DMS79 treated with DMSO at 0.1 percent for 48 hours (cell line): ENCODE measurements around the gene ESAM.

Experiments used
- DNase-seq: peaks from one replicate; lab custom pipeline; 2025; lab: John Stamatoyannopoulos, UW

Gene ESAM

DNA sequence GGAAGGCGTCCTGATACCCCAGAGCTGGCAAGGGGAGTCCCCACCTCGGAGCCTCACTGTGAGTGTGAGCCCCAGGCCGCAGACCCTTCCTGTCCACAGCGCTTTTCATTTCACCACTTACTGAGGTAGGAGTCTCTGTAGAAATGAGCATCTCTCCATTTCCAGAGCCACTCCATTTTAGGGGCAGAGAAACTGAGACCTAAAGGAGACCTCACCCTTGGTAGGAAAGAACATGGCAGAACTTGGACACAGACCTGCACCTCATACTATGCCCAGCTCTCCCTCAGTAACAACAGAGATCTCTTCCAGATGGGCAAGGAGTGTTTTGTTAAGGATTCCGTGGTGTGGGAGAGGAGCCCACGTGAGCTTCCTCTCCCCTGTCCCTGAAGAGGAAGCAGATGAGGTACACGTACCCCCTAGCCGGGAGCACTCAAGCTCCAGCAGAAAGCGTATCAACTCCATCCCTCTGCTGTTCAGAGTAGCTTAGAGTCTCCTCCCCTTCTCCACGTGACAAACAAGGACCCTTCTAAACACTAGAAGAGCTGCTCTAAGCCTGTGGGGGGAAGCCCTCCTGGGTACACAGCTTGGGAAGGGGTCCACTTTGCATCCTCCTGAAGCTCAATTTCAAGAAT is 9.5 kb downstream of the ESAM start:
- peak; percentile 7 for DNase-seq

DNA sequence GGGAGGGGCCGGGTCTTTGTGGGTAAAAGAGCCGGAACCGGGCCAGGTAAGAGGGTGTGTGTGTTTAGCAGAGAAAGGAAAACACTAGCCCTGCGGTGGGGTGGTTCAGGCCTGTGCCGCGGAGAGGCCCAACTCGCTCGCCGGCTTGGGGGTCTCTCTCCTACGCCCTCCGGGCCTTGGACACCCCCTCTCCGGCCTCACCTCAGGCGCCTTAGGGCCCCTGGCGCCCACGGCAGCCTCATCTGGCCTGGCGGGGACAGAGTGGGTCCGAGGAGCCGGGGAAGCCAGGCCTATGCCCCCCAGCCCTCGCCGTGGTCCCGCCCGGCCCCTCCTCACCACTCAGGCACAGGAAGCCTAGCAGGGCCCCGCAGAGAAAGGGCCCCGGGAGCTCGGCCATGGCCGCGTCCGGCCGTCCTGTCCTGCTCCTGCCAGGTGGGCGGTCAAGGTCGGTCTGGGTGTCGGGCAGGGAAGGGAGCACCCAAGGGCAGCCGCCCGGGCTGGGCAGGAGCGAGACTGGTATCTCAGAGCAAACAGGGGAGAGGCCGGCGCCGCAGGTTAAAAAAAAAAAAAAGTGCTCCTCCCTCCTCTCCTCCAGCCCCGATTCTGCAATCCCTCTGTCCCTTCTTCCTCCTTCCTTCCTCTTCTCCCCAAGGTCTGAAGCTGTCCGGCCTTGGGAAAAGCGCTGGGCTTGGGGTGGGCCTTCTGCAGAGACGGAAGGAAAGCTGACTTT is 10.2 kb downstream of the ESAM start, which contains the start of gene VSIG2:
Gene VSIG2 (minus strand): TSS at position 515 of the 730 bp plus-strand sequence. CDS start 118 bp downstream, at position 397.
- DNase-seq: no peak

- DNase-seq: no peak
These were observed 10.7 kb downstream of the ESAM start for GRCh38 chr11:124751391-124751740.

DNA sequence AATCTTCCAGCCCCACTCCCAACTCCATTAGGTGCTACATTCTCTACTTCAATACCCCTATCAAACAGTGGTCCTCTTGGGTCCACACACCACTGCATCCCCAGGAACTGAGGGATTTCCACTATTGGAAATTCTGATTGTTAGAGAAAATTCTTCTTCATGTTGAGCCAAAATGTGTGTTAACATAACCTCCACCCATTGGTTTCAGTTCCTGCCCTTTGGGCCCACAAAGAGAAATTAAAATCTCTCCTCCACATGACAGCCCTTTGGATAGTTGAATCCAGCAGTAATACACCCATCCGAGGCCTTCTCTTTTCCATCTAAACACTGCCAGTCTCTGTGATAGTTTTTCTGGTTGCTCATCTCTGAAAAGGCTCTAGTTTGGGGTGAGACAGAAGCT is 12.2 kb downstream of the ESAM start:
- no peak for DNase-seq

DNA sequence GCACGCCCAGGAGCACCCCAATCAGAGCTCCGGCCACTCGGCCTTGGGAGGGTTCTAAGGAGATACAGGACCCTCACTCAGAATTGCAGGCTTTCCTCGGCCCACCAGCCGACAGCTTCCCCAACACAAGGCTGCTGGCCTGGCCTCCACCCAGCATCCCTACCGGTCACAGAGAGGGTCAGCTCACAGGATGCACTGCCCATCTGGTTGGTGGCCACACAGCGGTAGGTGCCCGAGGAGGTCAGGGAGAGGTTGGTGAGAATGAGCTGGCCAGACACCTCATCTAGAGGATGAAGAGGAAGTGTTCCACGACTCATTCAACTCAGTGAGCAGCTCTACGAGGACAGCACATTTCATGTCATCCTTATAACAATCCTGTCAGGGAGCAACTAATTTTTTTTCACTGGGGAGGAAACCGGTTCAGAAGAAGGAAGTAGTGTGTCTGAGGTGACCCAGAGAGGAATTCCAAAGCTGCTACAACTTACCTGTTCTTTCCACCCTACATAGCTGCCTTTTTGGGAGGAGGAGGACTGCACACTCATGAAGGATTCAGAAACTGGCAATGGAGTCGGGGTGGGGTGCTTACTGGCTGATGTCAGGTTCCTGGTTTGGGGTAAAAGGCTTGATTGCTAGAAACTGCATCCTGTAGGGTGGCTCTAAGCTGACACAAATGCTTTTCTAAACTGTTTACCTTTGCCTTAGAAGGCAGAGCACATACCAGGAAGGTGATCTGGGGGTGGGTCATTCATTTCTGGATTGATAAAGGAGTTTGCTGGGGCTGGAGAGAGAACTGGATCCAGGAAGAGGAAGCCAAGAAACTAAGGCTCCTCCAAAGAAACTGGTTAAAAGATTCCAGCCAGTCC is 13.4 kb downstream of the ESAM start:
- DNase-seq: no peak

DNA sequence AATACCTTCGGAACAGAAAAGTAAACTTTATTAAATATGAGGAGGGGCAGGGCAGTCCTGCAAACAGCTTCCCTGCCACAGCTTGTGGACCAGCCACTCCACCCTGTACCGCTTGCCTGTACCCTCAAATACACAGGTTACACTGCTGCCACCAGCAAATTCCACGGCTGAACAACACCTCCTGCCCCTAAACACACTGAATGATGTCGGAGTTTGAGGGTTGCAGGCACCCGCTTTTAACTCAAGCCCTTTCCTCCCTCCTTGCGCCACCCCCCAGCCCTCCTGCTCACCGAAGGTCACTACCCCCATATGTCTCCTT is 14.0 kb downstream of the ESAM start:
- DNase-seq: no peak

DNA sequence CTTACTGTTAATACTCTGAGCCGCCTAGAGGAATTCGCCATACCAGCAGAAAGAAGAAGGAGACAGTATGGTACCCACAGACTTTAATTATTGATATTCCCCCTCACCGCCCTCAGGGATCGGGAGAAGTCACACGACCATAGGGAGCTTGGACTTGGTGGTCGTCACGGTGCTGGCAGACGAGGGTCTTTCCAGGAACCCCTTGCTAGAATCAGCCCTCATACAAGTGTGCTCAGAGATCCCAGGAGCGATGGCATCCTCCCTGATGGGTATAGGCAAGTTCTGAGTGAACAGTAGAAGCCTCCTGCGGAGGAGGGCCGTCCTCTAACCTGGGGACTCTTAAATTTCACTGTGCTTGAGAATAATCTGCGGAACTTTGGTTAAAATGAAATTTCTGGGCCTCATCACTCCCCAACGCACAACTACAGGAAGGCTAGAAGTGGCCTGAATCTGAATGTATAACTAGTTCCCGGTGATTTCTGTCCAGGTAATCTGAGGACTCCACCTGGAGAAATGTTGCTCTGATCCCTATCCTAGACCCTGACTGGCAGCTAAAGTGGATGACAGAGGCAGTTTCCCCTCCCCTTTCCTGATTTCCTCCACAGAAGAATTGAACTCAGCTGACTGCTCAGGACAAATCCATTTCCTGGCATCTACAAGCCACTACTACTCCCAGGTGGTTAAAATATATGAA is 14.5 kb downstream of the ESAM start:
- no peak for DNase-seq

- DNase-seq: peak; percentile 63
These were observed 15.4 kb downstream of the ESAM start for GRCh38 chr11:124746621-124747243.

DNA sequence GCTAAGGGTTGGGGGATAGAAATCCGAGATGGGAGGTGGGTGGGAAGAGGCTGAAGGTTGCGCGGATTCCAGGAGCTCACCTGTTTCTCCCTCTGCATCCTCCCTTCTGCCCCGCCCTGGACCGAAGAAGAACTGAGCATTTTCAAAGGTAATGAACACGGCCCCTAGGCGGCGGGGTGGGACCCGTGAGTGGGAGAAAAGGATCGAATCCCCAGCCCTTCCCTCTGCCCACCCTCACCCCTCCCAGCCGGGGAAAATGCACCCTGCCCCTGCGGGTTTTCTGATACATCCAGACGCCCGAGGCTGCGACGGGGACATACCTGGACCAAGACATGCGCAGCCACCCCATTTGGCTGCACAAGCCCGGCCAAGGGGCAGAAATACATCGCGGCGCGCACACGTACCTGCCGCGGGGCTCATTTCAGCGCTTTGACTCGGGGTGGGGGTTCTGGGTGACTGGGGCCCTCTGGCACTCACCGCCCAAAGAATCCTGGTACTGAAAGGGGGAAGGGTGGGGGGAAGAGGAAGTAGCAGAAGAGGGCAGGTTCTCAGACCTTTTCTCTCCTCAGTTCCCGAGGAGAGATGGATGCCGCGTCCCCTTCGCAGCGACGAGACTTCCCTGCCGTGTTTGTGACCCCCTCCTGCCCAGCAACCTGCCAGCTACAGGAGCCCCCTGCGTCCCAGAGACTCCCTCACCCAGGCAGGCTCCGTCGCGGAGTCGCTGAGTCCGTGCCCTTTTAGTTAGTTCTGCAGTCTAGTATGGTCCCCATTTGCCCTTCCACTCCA is 16.1 kb downstream of the ESAM start:
- DNase-seq: no peak

- no peak for DNase-seq
These were observed 16.7 kb downstream of the ESAM start for GRCh38 chr11:124745270-124745834.

- DNase-seq: no peak
These were observed 19.0 kb downstream of the ESAM start for GRCh38 chr11:124743050-124743449.

- no peak for DNase-seq
These were observed 19.5 kb downstream of the ESAM start for GRCh38 chr11:124742555-124742954.

DNA sequence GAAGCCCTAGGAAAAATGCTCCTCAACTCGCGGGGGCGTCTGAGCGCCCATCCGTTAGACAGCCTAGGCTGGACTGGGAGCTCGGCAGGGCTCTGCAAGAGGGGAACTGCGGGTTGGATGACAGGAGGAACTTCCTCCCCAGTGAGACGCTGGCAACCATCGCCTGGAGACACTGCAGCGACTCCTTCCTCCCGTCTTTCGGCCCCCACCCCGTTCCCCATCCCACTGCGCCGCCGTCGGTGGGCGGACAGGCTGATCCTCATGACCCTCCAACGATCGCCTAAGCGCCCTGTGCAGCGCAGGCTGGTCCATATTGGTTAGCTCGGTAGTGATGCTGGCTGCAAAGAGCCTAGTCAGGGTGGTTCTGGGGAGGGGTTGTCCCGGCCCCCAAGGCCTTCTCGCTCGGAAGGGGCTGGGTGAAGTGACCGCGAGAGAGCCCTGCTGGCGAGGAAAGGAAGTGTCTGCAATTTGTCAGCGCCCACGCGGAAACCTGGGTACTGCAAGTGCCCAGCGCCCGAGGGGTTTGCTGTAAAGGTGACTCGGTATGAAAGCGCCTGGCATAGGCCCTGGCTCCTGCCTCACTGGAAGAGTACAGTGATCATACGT is 21.7 kb downstream of the ESAM start:
- peak; percentile 44 for DNase-seq

- peak; percentile 92 for DNase-seq
These were observed 22.4 kb downstream of the ESAM start, which contains the start of gene NRGN for GRCh38 chr11:124739479-124740276. NRGN (plus strand) TSS chr11:124739942; CDS start chr11:124740085, 143 bp downstream.

GRCh38 chr11:124738713-124739478 is 23.2 kb downstream of the ESAM start:
- no peak for DNase-seq

- DNase-seq: no peak
These were observed 24.3 kb downstream of the ESAM start for GRCh38 chr11:124737638-124738305.

DNA sequence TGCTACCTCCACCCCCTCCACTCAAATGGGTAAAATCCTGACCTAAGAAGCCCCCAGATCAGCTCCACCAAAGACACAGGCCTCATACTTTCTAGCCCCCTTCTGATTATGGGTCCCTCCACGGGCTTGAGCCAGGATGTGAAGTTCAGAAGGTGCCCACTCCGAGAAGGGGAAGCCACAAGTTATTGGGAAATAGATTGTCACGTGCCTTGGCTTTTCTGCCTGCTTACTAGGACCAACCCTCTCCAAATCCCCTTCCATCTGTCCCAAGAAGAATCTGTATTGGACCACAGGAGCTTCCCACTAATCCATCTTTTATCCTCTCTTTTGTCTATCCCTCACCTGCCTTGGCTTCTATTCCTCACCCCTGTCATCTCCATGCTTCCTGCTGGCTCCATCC is 25.4 kb downstream of the ESAM start:
- no peak for DNase-seq

- DNase-seq: no peak
These were observed 29.9 kb downstream of the ESAM start for GRCh38 chr11:124732230-124732629.
